Left lung (tissue), 10 donors: Measurements from ENCODE around the gene LYSMD1. TPM values are rescaled to one million over a fixed set of nuclear protein-coding genes. Genes with fewer than 3 reads are reported as not detected.

Experiments
- ATAC-seq: fragments of 200-7000 bp; cut with Tn5 transposase; one replicate; pipeline ENCODE4 v1.9.1; 2020; ENCODE audit warnings: moderate library complexity
- DNase-seq, 4 donors: peaks; one replicate each; pipeline ENCODE4 v3.0.0-alpha.2; 2013 to 2020
- H3K27ac ChIP-seq, 2 donors: fragments of 200-600 bp; sonication (generic) in 1 of 2; one replicate each; pipeline versions ENCODE4 v1.5.0 to v1.8.0; 2020 to 2021
- H3K27me3 ChIP-seq, 2 donors: fragments of 200-600 bp; sonication (generic) in 1 of 2; one replicate each; pipeline versions ENCODE4 v1.5.0 to v1.8.0; 2020 to 2021
- H3K36me3 ChIP-seq, 2 donors: fragments of 200-600 bp; sonication (generic) in 1 of 2; one replicate each; pipeline versions ENCODE4 v1.5.0 to v1.8.0; 2020 to 2021
- H3K4me1 ChIP-seq, 2 donors: fragments of 200-600 bp; one replicate each; pipeline ENCODE4 v1.8.0; 2021
- H3K4me3 ChIP-seq, 2 donors: fragments of 200-600 bp; sonication (generic) in 1 of 2; one replicate each; pipeline versions ENCODE4 v1.5.0 to v1.8.0; 2020 to 2021; ENCODE audit warnings: mild to moderate bottlenecking in 1 of 2
- H3K9me3 ChIP-seq, 2 donors: fragments of 200-600 bp; sonication (generic) in 1 of 2; one replicate each; pipeline versions ENCODE4 v1.5.0 to v1.8.0; 2020 to 2021
- CTCF ChIP-seq, 2 donors: fragments of 200-600 bp; sonication (generic) in 1 of 2; IDR thresholded peaks; one replicate each; pipeline versions ENCODE4 v1.5.0 to v1.8.0; 2021; ENCODE audit warnings: antibody characterized with exemption in 2 of 2
- intact Hi-C, 2 donors: fragments of 100-400 bp; cut with DNase I; formaldehyde crosslinking; loops; one replicate each; pipeline versions ENCODE4 v1.11.2 to v1.14.2; 2022
- polyA plus RNA-seq, 6 donors: library from polyadenylated mRNA; unstranded; fragments of 120-200 nt; gene quantifications; one replicate each; pipeline ENCODE4 v1.2.1, GENCODE V29; 2013; ENCODE audit not compliant: insufficient read length in 6 of 6
- total RNA-seq, 2 donors: library from RNA; stranded (reverse); fragmentation: NEBNext Ultra II Directional; extraction: Animal tissue kit (Norgen Biotek cat#: 25700); gene quantifications; one replicate each; pipeline ENCODE4 v1.2.1, GENCODE V29; 2021
- donor health status: DM: no; HTN: yes; CAD: no.
- donor health status: DM: no; HTN: no; CAD: no.

Gene LYSMD1
- total and polyA plus RNA-seq, 8 donors: 5.8 to 20.4 (median 16.0) TPM

DNA sequence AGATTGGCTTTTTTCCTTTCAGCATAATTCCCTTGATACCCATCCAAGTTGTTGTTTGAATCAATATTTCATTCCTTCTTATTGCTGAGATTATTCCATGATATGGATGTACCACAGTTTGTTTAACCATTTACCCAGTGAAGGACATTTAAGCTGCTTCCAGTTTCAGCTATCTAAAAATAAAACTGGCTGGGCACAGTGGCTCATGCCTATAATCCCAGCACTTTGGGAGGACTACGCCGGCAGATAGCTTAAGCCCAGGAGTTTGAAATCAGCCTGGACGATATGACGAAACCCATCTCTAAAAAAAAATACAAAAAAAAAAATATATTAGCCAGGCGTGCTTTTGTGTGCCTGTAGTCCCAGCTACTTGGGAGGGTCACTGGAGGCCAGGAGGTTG lies 51.8 kb downstream of the LYSMD1 start:
- intact Hi-C loops: no loop called here
- Histone ChIP-seq H3K36me3 (peaks cover 0 to 26% of the 10 kb centered on the region in 2 donors), H3K4me1 (no peaks in the 10 kb centered on the region), H3K4me3 (no peak overlapping the region), H3K27ac (no peak overlapping the region), H3K9me3 (no peaks in the 10 kb centered on the region), H3K27me3 (no peaks in the 10 kb centered on the region)
- ATAC-seq (no peak), DNase-seq (no peak)
- TF ChIP-seq CTCF (IDR thresholded peaks at IDR 0.05): no peak

Other genes starting within 250 kb of the LYSMD1 start
- gene SETDB1, start 239.5 kb downstream of the LYSMD1 start, total RNA-seq: 10 to 100 TPM; 33.1 to 49.7 TPM
- gene SETDB1, start 239.5 kb downstream of the LYSMD1 start, polyA plus RNA-seq: 10 to 100 TPM; 83.6 to 96.6 (median 91.9) TPM
- gene CERS2, start 191.1 kb downstream of the LYSMD1 start, total RNA-seq: 100 to 1,000 TPM; 325 to 359 TPM
- gene CERS2, start 191.1 kb downstream of the LYSMD1 start, polyA plus RNA-seq: 100 to 1,000 TPM; 213 to 272 (median 251) TPM
- 1 to 10 TPM; 1.1 to 2.4 TPM for gene ANXA9, start 183.6 kb downstream of the LYSMD1 start, total RNA-seq
- 10 to 100 TPM in 4 of 6 donors, 1 to 10 TPM in 2; 9.8 to 11.1 (median 10.2) TPM for gene ANXA9, start 183.6 kb downstream of the LYSMD1 start, polyA plus RNA-seq
- 10 to 100 TPM; 26.0 to 32.9 TPM for gene MINDY1, start 159.0 kb downstream of the LYSMD1 start, total RNA-seq
- 10 to 100 TPM; 42.4 to 53.8 (median 47.4) TPM for gene MINDY1, start 159.0 kb downstream of the LYSMD1 start, polyA plus RNA-seq
- 10 to 100 TPM; 15.1 to 18.1 TPM for gene PRUNE1, start 157.5 kb downstream of the LYSMD1 start, total RNA-seq
- gene PRUNE1, start 157.5 kb downstream of the LYSMD1 start, polyA plus RNA-seq: 10 to 100 TPM; 38.4 to 42.7 (median 38.8) TPM
- 1 to 10 TPM; 3.5 to 5.9 TPM for gene BNIPL, start 129.3 kb downstream of the LYSMD1 start, total RNA-seq
- 10 to 100 TPM in 2 of 6 donors, 1 to 10 TPM in 4; 5.2 to 11.6 (median 9.4) TPM for gene BNIPL, start 129.3 kb downstream of the LYSMD1 start, polyA plus RNA-seq
- 1 to 10 TPM; 3.9 to 6.1 TPM for gene C1orf56, start 118.2 kb downstream of the LYSMD1 start, total RNA-seq
- 10 to 100 TPM in 3 of 6 donors, 1 to 10 TPM in 3; 8.6 to 11.2 (median 9.9) TPM for gene C1orf56, start 118.2 kb downstream of the LYSMD1 start, polyA plus RNA-seq
- 100 to 1,000 TPM; 104 to 125 TPM for gene CDC42SE1, start 106.3 kb downstream of the LYSMD1 start, total RNA-seq
- gene CDC42SE1, start 106.3 kb downstream of the LYSMD1 start, polyA plus RNA-seq: 100 to 1,000 TPM in 5 of 6 donors, 10 to 100 TPM in 1; 99.1 to 133 (median 111) TPM
- 1 to 10 TPM; 1.7 to 2.9 TPM for gene MLLT11, start 105.5 kb downstream of the LYSMD1 start, total RNA-seq
- 10 to 100 TPM; 20.1 to 23.0 (median 22.4) TPM for gene MLLT11, start 105.5 kb downstream of the LYSMD1 start, polyA plus RNA-seq
- 10 to 100 TPM; 11.3 to 12.7 TPM for gene GABPB2, start 95.1 kb downstream of the LYSMD1 start, total RNA-seq
- 10 to 100 TPM; 10.6 to 13.5 (median 13.0) TPM for gene GABPB2, start 95.1 kb downstream of the LYSMD1 start, polyA plus RNA-seq
- gene SEMA6C, start 19.3 kb downstream of the LYSMD1 start, total RNA-seq: 1 to 10 TPM; 3.9 to 8.9 TPM
- gene SEMA6C, start 19.3 kb downstream of the LYSMD1 start, polyA plus RNA-seq: 10 to 100 TPM; 26.0 to 31.5 (median 27.7) TPM
- 10 to 100 TPM in 1 of 2 donors, 1 to 10 TPM in 1; 7.1 to 14.5 TPM for gene TNFAIP8L2, start 9.3 kb downstream of the LYSMD1 start, total RNA-seq
- gene TNFAIP8L2, start 9.3 kb downstream of the LYSMD1 start, polyA plus RNA-seq: 1 to 10 TPM; 2.5 to 3.3 (median 2.8) TPM
- 10 to 100 TPM; 29.7 to 35.0 TPM for gene SCNM1, start 242 bp upstream of the LYSMD1 start, total RNA-seq
- gene SCNM1, start 242 bp upstream of the LYSMD1 start, polyA plus RNA-seq: 10 to 100 TPM; 37.9 to 42.4 (median 39.7) TPM
- gene TMOD4, start 10.1 kb upstream of the LYSMD1 start, total RNA-seq: under 1 TPM in 1 of 2 donors, not detected in 1; 0.97 TPM
- gene TMOD4, start 10.1 kb upstream of the LYSMD1 start, polyA plus RNA-seq: 1 to 10 TPM; 1.2 to 2.4 (median 1.8) TPM
- gene VPS72, start 24.3 kb upstream of the LYSMD1 start, total RNA-seq: 10 to 100 TPM; 40.5 to 41.3 TPM
- 10 to 100 TPM; 60.1 to 65.1 (median 62.8) TPM for gene VPS72, start 24.3 kb upstream of the LYSMD1 start, polyA plus RNA-seq
- gene PIP5K1A, start 32.6 kb upstream of the LYSMD1 start, total RNA-seq: 10 to 100 TPM; 51.2 to 55.6 TPM
- 10 to 100 TPM; 62.1 to 73.3 (median 68.3) TPM for gene PIP5K1A, start 32.6 kb upstream of the LYSMD1 start, polyA plus RNA-seq
- gene PSMD4, start 88.8 kb upstream of the LYSMD1 start, total RNA-seq: 100 to 1,000 TPM; 104 to 153 TPM
- 100 to 1,000 TPM; 141 to 158 (median 149) TPM for gene PSMD4, start 88.8 kb upstream of the LYSMD1 start, polyA plus RNA-seq
- gene ZNF687, start 116.4 kb upstream of the LYSMD1 start, total RNA-seq: 10 to 100 TPM; 17.7 to 22.8 TPM
- 10 to 100 TPM; 15.1 to 21.6 (median 17.5) TPM for gene ZNF687, start 116.4 kb upstream of the LYSMD1 start, polyA plus RNA-seq
- gene PI4KB, start 161.5 kb upstream of the LYSMD1 start, total RNA-seq: 10 to 100 TPM; 54.8 to 71.3 TPM
- gene PI4KB, start 161.5 kb upstream of the LYSMD1 start, polyA plus RNA-seq: 10 to 100 TPM; 69.4 to 84.6 (median 78.3) TPM
- gene RFX5, start 181.3 kb upstream of the LYSMD1 start, total RNA-seq: 10 to 100 TPM; 37.1 to 63.3 TPM
- gene RFX5, start 181.3 kb upstream of the LYSMD1 start, polyA plus RNA-seq: 10 to 100 TPM; 39.9 to 46.9 (median 43.7) TPM
- 100 to 1,000 TPM; 131 to 258 TPM for gene SELENBP1, start 206.8 kb upstream of the LYSMD1 start, total RNA-seq
- 100 to 1,000 TPM; 104 to 195 (median 143) TPM for gene SELENBP1, start 206.8 kb upstream of the LYSMD1 start, polyA plus RNA-seq
- 100 to 1,000 TPM; 166 to 249 TPM for gene PSMB4, start 233.7 kb upstream of the LYSMD1 start, total RNA-seq
- gene PSMB4, start 233.7 kb upstream of the LYSMD1 start, polyA plus RNA-seq: 100 to 1,000 TPM; 212 to 231 (median 219) TPM